ENCODE data around the gene ZNF33B. TPM values are rescaled to one million over a fixed set of nuclear protein-coding genes. Genes with fewer than 3 reads are reported as not detected.
"Not testable (repeated sequence)": the region's sequence is repeated elsewhere in the genome, so short reads cannot be mapped to it uniquely, and the experiment has no call there.

The ZNF33B gene
- total RNA-seq, 1 experiment from 2014 or later = 22.7 TPM

GRCh38 chr10:42680267-42680666 is 41.9 kb upstream of the ZNF33B start:
- TF ChIP-seq ZBTB21 (CRISPR knock-in tag; IDR thresholded peaks at IDR 0.05; ENCODE audit: borderline replicate concordance) = no peak
- no peak for TF ChIP-seq GRHL2 (CRISPR knock-in tag; IDR thresholded peaks at IDR 0.05; ENCODE audit: insufficient replicate concordance, severe bottlenecking)
- TF ChIP-seq SMAD4 (CRISPR knock-in tag; IDR thresholded peaks at IDR 0.05) = no peak
- no peak for TF ChIP-seq FOXP4 (CRISPR knock-in tag; IDR thresholded peaks at IDR 0.05)
- TF ChIP-seq NR3C1 (CRISPR knock-in tag; conservative IDR thresholded peaks at IDR 0.05; ENCODE audit: low read depth) = no peak
- no peak for TF ChIP-seq ZNF219 (CRISPR knock-in tag; IDR thresholded peaks at IDR 0.05; ENCODE audit: borderline replicate concordance)
- ATAC-seq (no peak), DNase-seq (ENCODE audit: low spot score) (no peak)
- no peaks in the 10 kb centered on the region; the same call in 1 of the 2 replicates for H3K27me3 Mint-ChIP-seq (ENCODE audit: low read depth)
- H3K36me3 Mint-ChIP-seq = peaks cover 13% of the 10 kb centered on the region
- H3K4me3 Mint-ChIP-seq = no peak overlapping the region
- H3K4me1 Mint-ChIP-seq = no peaks in the 10 kb centered on the region
- peaks cover 44% of the 10 kb centered on the region for H3K9me3 Mint-ChIP-seq
- ChIA-PET CTCF (no interaction called here), POLR2A (no interaction called here)
- no peak overlapping the region for H3K27ac Mint-ChIP-seq

- H3K9me3 Mint-ChIP-seq = peaks cover 61% of the 10 kb centered on the region
- H3K27me3 Mint-ChIP-seq (ENCODE audit: low read depth) = peaks cover 18% of the 10 kb centered on the region
- TF ChIP-seq GABPB1 (CRISPR knock-in tag; IDR thresholded peaks at IDR 0.05) = peak; percentile 39; the same call in 1 of the 2 replicates
- H3K4me3 Mint-ChIP-seq; DNase-seq (ENCODE audit: low spot score); CTCF ChIA-PET; H3K4me1 Mint-ChIP-seq; ATAC-seq; H3K27ac Mint-ChIP-seq: not testable (repeated sequence)
- POLR2A ChIA-PET = interaction anchor here (0.6 kb wide), 1 partner anchor 298 kb away, joined by 3 read pairs; no protein-coding TSS in a partner anchor
- peaks cover 30% of the 10 kb centered on the region for H3K36me3 Mint-ChIP-seq
These were observed 27.0 kb upstream of the ZNF33B start for GRCh38 chr10:42665181-42665979.

DNA sequence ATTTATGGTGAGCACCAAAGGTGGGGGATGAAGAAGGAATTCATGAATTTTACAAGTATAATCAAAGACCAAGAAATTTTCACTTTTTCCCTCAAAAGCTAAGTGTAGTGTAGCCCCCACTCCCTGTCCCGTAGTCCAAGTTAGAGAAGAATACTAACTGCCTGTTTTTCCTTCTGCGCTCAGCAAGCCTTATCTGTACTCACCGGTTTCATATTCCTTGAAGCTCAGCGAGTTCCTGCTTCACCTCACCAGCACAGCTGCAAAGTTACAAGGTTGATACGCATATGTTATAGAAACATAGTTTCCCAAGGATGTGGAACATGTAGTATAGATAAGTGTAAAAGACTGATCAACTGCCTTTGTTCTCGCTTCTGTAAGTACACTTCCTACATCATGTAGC is 16.0 kb upstream of the ZNF33B start:
- Mint-ChIP-seq H3K4me1 (no peaks in the 10 kb centered on the region), H3K27ac (no peak overlapping the region), H3K9me3 (peaks cover 59% of the 10 kb centered on the region), H3K4me3 (no peak overlapping the region), H3K36me3 (0 out of 2 replicates have a peak, but pooled peaks cover 4% of the 10 kb centered on the region), H3K27me3 (ENCODE audit: low read depth) (peaks cover 4% of the 10 kb centered on the region; the same call in 1 of the 2 replicates)
- POLR2A ChIA-PET = interaction anchor here (0.6 kb wide), 1 partner anchor 512 kb away, joined by 3 read pairs; no protein-coding TSS in a partner anchor
- TF ChIP-seq ZBTB43 (CRISPR knock-in tag; IDR thresholded peaks at IDR 0.05) = no peak
- TF ChIP-seq PRDM15 (CRISPR knock-in tag; IDR thresholded peaks at IDR 0.05) = no peak
- TF ChIP-seq ZNF121 (CRISPR knock-in tag; IDR thresholded peaks at IDR 0.05) = no peak
- TF ChIP-seq ETV6 (CRISPR knock-in tag; IDR thresholded peaks at IDR 0.05) = no peak
- no peak for TF ChIP-seq KAT7 (CRISPR knock-in tag; IDR thresholded peaks at IDR 0.05; ENCODE audit: borderline replicate concordance)
- ATAC-seq = no peak
- CTCF ChIA-PET = no interaction called here
- no peak for DNase-seq (ENCODE audit: low spot score)
